Mucosa of descending colon (tissue), 3 donors: ENCODE data around the gene NHERF1. TPM values are rescaled to one million over a fixed set of nuclear protein-coding genes. Genes with fewer than 3 reads are reported as not detected.
A peak's percentile ranks its signal among the peaks of the same experiment; 100 is the strongest.

Source experiments
- ATAC-seq: fragments of 200-7000 bp; cut with Tn5 transposase; one replicate; pipeline ENCODE4 v1.9.1; 2020; ENCODE audit warnings: mild to moderate bottlenecking, moderate library complexity
- DNase-seq, 3 donors: peaks; one replicate each; pipeline ENCODE4 v3.0.0-alpha.2; 2020
- H3K36me3 ChIP-seq: fragments of 200-600 bp; one replicate; pipeline ENCODE4 v1.8.0; 2021; ENCODE audit warnings: low read depth, mild to moderate bottlenecking
- H3K4me1 ChIP-seq: fragments of 200-600 bp; one replicate; pipeline ENCODE4 v1.8.0; 2021; ENCODE audit warnings: low read depth, mild to moderate bottlenecking
- H3K4me3 ChIP-seq: fragments of 200-600 bp; one replicate; pipeline ENCODE4 v1.8.0; 2021; ENCODE audit warnings: mild to moderate bottlenecking
- H3K9me3 ChIP-seq: fragments of 200-600 bp; one replicate; pipeline ENCODE4 v1.8.0; 2021; ENCODE audit warnings: mild to moderate bottlenecking
- intact Hi-C, 2 donors: fragments of 100-400 bp; cut with DNase I in 1 of 2; cut with micrococcal nuclease in 1 of 2; formaldehyde crosslinking; loops; one replicate each; pipeline versions ENCODE4 v1.11.0 to v1.11.1; 2022; cut with DNase I, micrococcal nuclease
- total RNA-seq, 3 donors: library from RNA; stranded (reverse); fragmentation: NEBNext Ultra II Directional in 2 of 3; extraction: Animal tissue kit (Norgen Biotek cat#: 25700) in 2 of 3; gene quantifications; one replicate each; pipeline versions ENCODE4 v1.2.1 to v1.2.4, GENCODE V29; 2021 to 2023
- TF ChIP-seq, protein P1 (sequence below): fragments of 200-600 bp; IDR thresholded peaks from one replicate; pipeline ENCODE4 v1.8.0; 2022; ENCODE audit warnings: antibody characterized with exemption, mild to moderate bottlenecking
- donor health status: DM: no; HTN: no; CAD: no; lungs with moderate emphysema.
- donor health status: DM: no; HTN: no; CAD: no.
- donor health status: DM: no; HTN: yes; CAD: no.

Gene NHERF1
- total RNA-seq, 3 donors from 2014 or later: 109 to 281 (median 164) TPM

- intact Hi-C loops: no loop called here
- no peaks in the 10 kb centered on the region for H3K36me3 ChIP-seq
- no peak for DNase-seq
- no peaks in the 10 kb centered on the region for H3K9me3 ChIP-seq
- TF ChIP-seq, protein P1, sequence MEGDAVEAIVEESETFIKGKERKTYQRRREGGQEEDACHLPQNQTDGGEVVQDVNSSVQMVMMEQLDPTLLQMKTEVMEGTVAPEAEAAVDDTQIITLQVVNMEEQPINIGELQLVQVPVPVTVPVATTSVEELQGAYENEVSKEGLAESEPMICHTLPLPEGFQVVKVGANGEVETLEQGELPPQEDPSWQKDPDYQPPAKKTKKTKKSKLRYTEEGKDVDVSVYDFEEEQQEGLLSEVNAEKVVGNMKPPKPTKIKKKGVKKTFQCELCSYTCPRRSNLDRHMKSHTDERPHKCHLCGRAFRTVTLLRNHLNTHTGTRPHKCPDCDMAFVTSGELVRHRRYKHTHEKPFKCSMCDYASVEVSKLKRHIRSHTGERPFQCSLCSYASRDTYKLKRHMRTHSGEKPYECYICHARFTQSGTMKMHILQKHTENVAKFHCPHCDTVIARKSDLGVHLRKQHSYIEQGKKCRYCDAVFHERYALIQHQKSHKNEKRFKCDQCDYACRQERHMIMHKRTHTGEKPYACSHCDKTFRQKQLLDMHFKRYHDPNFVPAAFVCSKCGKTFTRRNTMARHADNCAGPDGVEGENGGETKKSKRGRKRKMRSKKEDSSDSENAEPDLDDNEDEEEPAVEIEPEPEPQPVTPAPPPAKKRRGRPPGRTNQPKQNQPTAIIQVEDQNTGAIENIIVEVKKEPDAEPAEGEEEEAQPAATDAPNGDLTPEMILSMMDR: no peak
- H3K4me3 ChIP-seq: peak overlapping the region; percentile 50
- no peak for ATAC-seq
- peaks cover 20% of the 10 kb centered on the region for H3K4me1 ChIP-seq
Measured at GRCh38 chr17:74776990-74777389, 28.6 kb downstream of the NHERF1 start.

GRCh38 chr17:74777901-74778515, 29.6 kb downstream of the NHERF1 start:
- no peaks in the 10 kb centered on the region for H3K36me3 ChIP-seq
- no peak overlapping the region for H3K4me3 ChIP-seq
- H3K9me3 ChIP-seq: no peaks in the 10 kb centered on the region
- TF ChIP-seq, protein P1: no peak
- peaks cover 20% of the 10 kb centered on the region for H3K4me1 ChIP-seq
- intact Hi-C loops: no loop called here
- ATAC-seq (no peak), DNase-seq (no peak)

- TF ChIP-seq, protein P1: no peak
- H3K36me3 ChIP-seq: no peaks in the 10 kb centered on the region
- no peak for DNase-seq
- peaks cover 20% of the 10 kb centered on the region for H3K4me1 ChIP-seq
- no peak for ATAC-seq
- no peaks in the 10 kb centered on the region for H3K9me3 ChIP-seq
- intact Hi-C loops: no loop called here
- no peak overlapping the region for H3K4me3 ChIP-seq
Measured at GRCh38 chr17:74778960-74779359, 30.5 kb downstream of the NHERF1 start.

DNA sequence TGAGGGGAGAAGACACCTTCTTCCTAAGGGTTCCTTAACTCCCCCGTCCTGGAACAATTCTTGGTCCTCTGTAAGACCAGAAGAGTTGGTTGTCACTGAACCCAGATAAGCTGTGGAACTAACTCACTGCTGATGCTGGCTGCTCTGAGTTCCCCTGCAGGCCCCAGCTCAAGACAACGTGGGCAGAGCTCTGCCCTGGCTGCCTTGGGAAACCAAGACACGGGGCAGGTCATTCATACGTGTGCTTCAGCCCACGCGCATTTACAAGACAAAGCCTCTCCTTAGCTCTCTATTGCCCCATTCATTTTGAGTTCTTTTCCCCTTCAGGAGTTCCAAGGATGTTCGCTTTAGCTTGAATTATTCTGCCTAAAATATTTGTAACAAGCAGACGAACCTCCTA, 31.1 kb downstream of the NHERF1 start:
- ATAC-seq: no peak
- H3K4me1 ChIP-seq: peaks cover 20% of the 10 kb centered on the region

GRCh38 chr17:74779948-74780400, 31.5 kb downstream of the NHERF1 start:
- no peaks in the 10 kb centered on the region for H3K9me3 ChIP-seq
- H3K4me3 ChIP-seq: no peak overlapping the region
- ATAC-seq (peak; percentile 39), DNase-seq (peak in 2 of 3 donors; percentile 52 to 77)
- peaks cover 17% of the 10 kb centered on the region for H3K4me1 ChIP-seq
- H3K36me3 ChIP-seq: no peaks in the 10 kb centered on the region
- intact Hi-C loops: no loop called here
- TF ChIP-seq, protein P1: no peak

More for the DNA sequence above, 31.1 kb downstream of the NHERF1 start:
- Histone ChIP-seq H3K4me3 (no peak overlapping the region), H3K9me3 (no peaks in the 10 kb centered on the region), H3K36me3 (no peaks in the 10 kb centered on the region)
- no peak for DNase-seq
- TF ChIP-seq, protein P1: no peak
- intact Hi-C loops: no loop called here
